GM19463 (cell line): Measurements from ENCODE around the gene P4HB.

ENCODE experiments used
- ATAC-seq: cut with Tn5 transposase; IDR thresholded peaks from one replicate; pipeline ENCODE4 v1.9.1; 2021; ENCODE audit warnings: mild to moderate bottlenecking, moderate library complexity; ENCODE audit not compliant: unreplicated experiment

Gene P4HB

DNA sequence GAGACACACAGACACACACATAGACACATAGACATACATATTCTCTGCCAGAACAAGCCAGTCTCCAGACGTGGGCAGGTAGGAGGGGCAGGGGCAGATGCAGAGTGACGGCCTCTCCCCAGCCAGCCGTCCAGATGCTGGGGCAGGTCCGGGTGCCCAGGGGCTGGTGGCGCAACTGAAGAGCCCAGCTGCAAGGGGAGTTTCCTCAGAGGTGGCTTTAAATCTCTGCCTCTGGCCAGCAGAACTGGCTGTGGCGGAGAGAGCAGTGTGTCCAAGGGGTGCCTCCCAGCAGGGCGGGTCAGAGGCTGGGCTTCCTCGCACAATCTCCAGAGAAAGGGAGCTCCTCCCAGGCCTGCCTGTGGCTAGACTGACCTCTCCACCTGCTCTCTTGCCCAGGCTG, 65.8 kb downstream of the P4HB start:
- ATAC-seq: no peak

GRCh38 chr17:81794074-81794476, 66.3 kb downstream of the P4HB start:
- no peak for ATAC-seq
